Stomach (tissue), 4 donors: ENCODE data around the gene FYN.

Experiments
- CTCF ChIP-seq, 7 experiments: fragments of 450-650 bp in 4 of 7; fragments of 200-600 bp in 3 of 7; sonication (generic) in 3 of 7; IDR thresholded peaks; one replicate each; pipeline ENCODE4 v1.5.1; 2016 to 2019; ENCODE audit warnings: antibody characterized with exemption in 7 of 7, control low read depth in 2 of 7, mild to moderate bottlenecking in 1 of 7
- POLR2A ChIP-seq, 4 donors: fragments of 450-650 bp; IDR thresholded peaks; one replicate each; pipeline ENCODE4 v1.6.1; 2016; ENCODE audit warnings: antibody characterized with exemption in 4 of 4, control low read depth in 2 of 4, mild to moderate bottlenecking in 1 of 4, moderate library complexity in 1 of 4

GRCh38 chr6:111709615-111710398 is 163.4 kb downstream of the FYN start:
- TF ChIP-seq CTCF (IDR thresholded peaks at IDR 0.05): peak in 5 of 7 experiments; percentile 46 to 87 (median 76)
- TF ChIP-seq POLR2A (IDR thresholded peaks at IDR 0.05): no peak
